AG08395 (cell line): ENCODE data around the gene ERFL.

Experiments
- DNase-seq: peaks from one replicate; pipeline ENCODE4 v3.0.0; 2012; ENCODE audit warnings: mixed read lengths, low spot score

The ERFL gene

GRCh38 chr19:41859618-41860418, 68.4 kb downstream of the ERFL start, which contains the start of gene RPS19:
TSS of gene RPS19 (plus strand) at chr19:41860255. CDS start at chr19:41860775, 520 bp downstream.
- DNase-seq: peak; percentile 98

- DNase-seq: no peak
These were observed 69.0 kb downstream of the ERFL start for GRCh38 chr19:41859213-41859617.
